Measurements from ENCODE around the gene ATF1. TPM values are rescaled to one million over a fixed set of nuclear protein-coding genes. Genes with fewer than 3 reads are reported as not detected.
"Not testable (repeated sequence)": the region's sequence is repeated elsewhere in the genome, so short reads cannot be mapped to it uniquely, and the experiment has no call there.

ATF1 gene
- total RNA-seq, 2 donors from 2014 or later: 66.6 to 82.3 TPM

DNA sequence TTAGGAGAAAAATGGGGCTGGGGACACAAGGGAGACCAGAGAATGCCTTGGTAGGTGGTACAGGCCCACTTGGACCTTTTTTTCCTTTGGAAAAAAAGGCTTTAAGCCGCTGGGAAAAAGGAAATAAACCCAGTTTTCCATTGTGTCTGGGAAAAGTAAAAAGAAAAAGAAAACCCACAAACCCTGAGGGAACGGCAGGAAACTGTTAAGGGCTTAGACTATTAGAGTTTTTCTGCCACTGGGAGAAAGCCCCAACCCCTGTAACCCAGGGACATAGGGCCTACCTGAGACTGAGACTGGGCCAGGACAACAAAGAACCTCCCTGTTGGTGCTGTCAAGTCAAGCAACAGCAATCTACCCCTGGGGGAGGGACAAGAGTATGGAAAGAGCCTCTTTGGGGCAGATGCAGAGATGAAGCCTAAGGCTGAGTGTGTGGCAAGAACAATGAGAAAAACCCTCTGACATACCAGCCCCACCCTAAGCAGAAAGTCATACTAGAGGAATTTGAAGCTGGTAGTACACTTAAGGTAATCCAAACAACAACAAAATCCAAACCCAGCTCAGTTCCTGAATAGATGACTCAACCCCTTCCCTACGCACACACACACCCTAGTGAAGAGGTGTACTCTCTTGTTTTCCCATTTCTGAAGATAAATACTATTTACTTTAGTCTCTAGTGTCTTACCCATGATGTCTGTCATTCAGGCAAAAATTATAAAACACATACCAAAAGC is 22.8 kb downstream of the ATF1 start:
- Mint-ChIP-seq H3K4me1 (ENCODE audit: low read depth) (peaks cover 22% of the 10 kb centered on the region), H3K4me3 (no peak overlapping the region), H3K9me3 (no peaks in the 10 kb centered on the region), H3K36me3 (ENCODE audit: insufficient read depth in 2 of 2) (peaks cover 7 to 16% of the 10 kb centered on the region in 2 donors), H3K27ac (peak overlapping the region; percentile 57), H3K27me3 (ENCODE audit: low read depth) (no peaks in the 10 kb centered on the region)
- DNase-seq (no peak), ATAC-seq (replicated peaks in 1 of 2) (no peak)

DNA sequence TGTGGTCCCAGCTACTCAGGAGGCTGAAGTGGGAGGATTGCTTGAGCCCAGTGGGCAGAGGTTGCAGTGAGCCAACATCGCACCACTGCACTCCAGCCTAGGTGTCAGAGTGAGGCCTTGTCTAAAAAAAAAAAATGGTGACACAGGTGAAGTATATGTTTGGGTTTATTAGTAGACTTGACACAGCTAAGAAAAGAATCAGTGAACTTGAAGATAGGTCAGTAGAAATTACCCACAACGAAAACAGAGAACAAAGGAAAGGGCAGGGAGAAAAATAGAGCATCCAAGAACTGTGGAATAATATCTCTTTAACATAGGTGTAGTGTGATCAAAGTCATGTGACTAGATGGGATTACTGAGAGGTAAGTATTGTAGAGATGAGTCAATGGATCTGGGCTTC is 23.7 kb downstream of the ATF1 start:
- peaks cover 5 to 12% of the 10 kb centered on the region in 2 donors for H3K36me3 Mint-ChIP-seq (ENCODE audit: insufficient read depth in 2 of 2)
- no peak for ATAC-seq (replicated peaks in 1 of 2)
- peaks cover 22% of the 10 kb centered on the region for H3K4me1 Mint-ChIP-seq (ENCODE audit: low read depth)
- H3K4me3 Mint-ChIP-seq: no peak overlapping the region
- H3K27me3 Mint-ChIP-seq (ENCODE audit: low read depth): no peaks in the 10 kb centered on the region
- no peak overlapping the region for H3K27ac Mint-ChIP-seq
- H3K9me3 Mint-ChIP-seq: no peaks in the 10 kb centered on the region
- no peak for DNase-seq

DNA sequence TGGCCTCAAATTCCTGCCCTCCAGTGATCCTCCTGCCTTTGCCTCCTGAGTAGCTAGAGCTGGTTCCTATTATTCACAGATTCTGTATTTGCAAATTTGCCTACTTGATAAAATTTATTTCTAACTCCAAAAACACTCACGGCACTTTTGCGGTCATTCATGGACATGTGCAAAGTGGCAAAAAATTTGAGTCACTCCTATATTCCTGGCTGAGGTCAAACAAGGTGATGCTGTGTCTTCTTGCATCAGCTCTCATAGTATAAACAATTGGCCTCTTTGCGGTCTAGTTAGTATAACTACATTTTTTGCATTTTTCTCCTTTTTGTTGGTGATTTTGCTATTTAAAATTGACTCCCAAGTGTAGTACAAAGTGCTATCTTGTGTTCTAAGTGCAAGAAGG is 24.7 kb downstream of the ATF1 start:
- H3K9me3 Mint-ChIP-seq: no peaks in the 10 kb centered on the region

DNA sequence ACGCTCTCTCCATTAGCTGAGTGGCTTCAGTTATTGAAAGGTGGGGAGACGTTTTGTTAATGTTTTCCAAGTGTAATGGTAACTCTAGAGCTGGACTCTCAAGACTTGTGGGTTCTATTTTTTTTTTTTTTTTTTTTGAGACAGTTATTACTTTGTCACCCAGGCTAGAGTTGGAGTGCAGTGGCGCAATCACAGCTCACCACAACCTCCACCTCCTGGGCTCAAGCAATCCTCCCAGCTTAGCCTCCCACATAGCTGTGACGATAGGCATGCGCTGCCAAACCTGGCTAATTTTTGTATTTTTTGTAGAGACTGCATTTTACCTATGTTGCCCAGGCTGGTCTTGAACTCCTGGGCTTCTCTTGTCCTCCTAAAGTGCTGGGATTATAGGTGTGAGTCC is 26.2 kb downstream of the ATF1 start:
- Mint-ChIP-seq H3K9me3 (no peaks in the 10 kb centered on the region), H3K4me3 (no peak overlapping the region), H3K4me1 (ENCODE audit: low read depth) (peaks cover 11% of the 10 kb centered on the region), H3K27me3 (ENCODE audit: low read depth) (no peaks in the 10 kb centered on the region), H3K27ac (no peak overlapping the region), H3K36me3 (ENCODE audit: insufficient read depth in 2 of 2) (peaks cover 4 to 11% of the 10 kb centered on the region in 2 donors)
- ATAC-seq (replicated peaks in 1 of 2): no peak
- no peak for DNase-seq

More for the DNA sequence above, 24.7 kb downstream of the ATF1 start:
- DNase-seq: no peak
- Mint-ChIP-seq H3K36me3 (ENCODE audit: insufficient read depth in 2 of 2) (peaks cover 5 to 11% of the 10 kb centered on the region in 2 donors), H3K4me1 (ENCODE audit: low read depth) (peaks cover 22% of the 10 kb centered on the region), H3K27me3 (ENCODE audit: low read depth) (no peaks in the 10 kb centered on the region), H3K4me3 (no peak overlapping the region), H3K27ac (no peak overlapping the region)
- ATAC-seq (replicated peaks in 1 of 2): no peak

DNA sequence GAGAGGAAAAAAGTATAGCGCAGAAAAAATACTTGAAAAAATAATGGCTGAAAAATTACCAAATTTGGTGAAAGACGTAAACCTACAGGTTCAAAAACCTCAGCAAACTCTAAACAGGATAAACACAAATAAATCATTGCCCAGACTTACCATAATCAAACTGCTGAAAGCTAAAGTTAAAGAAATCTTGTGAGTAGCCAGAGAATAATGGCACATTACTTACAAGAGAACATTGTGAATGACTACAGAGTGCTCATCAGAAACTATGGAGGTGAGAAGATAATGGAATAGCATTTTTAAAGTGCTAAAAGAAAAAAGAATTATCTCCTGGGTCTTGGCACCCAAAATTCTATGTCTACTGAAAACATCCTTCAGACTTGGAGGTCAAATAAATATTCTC is 36.0 kb downstream of the ATF1 start:
- no peaks in the 10 kb centered on the region for H3K27me3 Mint-ChIP-seq (ENCODE audit: low read depth)
- no peak overlapping the region for H3K27ac Mint-ChIP-seq

DNA sequence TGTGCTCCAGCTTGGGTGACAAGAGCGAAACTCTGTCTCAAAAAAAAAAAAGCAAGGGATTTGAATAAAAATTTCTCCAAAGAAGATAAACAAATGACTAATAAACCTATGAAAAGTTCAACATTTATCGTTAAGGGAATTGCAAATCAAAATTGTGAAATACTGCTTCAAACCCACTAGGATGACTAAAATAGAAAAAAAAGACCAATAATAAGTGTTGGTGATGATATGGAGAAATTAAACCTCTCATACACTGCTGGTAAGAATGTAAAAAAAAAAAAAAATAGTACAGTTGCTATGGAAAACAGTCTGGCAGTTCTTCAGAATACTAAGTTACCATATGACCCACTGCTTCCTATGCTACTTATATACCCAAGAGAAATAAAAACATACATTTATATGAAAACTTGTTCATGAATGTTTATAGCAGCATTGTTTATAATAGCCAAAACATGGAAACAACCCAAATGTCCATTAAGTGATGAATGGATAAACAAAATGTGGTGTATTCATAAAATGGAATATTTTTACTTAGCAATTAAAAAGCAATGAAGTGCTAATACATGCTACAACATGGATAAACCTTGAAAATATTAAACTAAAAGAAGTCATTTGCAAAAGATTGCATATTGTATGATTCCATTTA is 39.5 kb downstream of the ATF1 start:
- Mint-ChIP-seq H3K36me3 (ENCODE audit: insufficient read depth in 2 of 2) (peaks cover 8 to 33% of the 10 kb centered on the region in 2 donors), H3K4me1 (ENCODE audit: low read depth) (no peaks in the 10 kb centered on the region), H3K27ac (peak overlapping the region; percentile 8), H3K4me3 (no peak overlapping the region), H3K27me3 (ENCODE audit: low read depth) (no peaks in the 10 kb centered on the region), H3K9me3 (no peaks in the 10 kb centered on the region)
- ATAC-seq (replicated peaks in 1 of 2) (no peak), DNase-seq (no peak)

More for the DNA sequence above, 36.0 kb downstream of the ATF1 start:
- Mint-ChIP-seq H3K4me1 (ENCODE audit: low read depth) (no peaks in the 10 kb centered on the region), H3K9me3 (no peaks in the 10 kb centered on the region), H3K4me3 (no peak overlapping the region), H3K36me3 (ENCODE audit: insufficient read depth in 2 of 2) (peaks cover 13 to 43% of the 10 kb centered on the region in 2 donors)
- DNase-seq: no peak
- ATAC-seq (replicated peaks in 1 of 2): no peak

DNA sequence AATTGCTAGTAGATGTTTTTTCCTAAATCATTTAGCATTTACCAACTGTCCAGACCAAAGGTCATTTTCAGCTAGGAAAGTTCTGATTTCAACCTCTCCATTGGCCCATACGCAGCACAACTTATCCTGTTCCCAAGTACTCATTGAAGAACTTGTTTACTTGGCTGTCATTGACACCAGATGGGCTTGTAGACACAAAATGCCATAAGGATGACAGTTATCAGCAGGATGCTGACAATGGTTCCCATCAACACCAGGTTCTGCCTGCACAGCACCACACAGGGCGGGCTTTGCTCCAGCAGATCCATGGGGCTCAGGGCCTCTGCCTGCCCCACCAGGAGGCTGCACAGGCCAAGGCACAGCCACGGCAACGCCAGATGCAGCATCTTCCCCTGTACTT is 42.3 kb downstream of the ATF1 start:
- no peaks in the 10 kb centered on the region for H3K9me3 Mint-ChIP-seq
- DNase-seq: no peak
- H3K27me3 Mint-ChIP-seq (ENCODE audit: low read depth): no peaks in the 10 kb centered on the region
- no peaks in the 10 kb centered on the region for H3K4me1 Mint-ChIP-seq (ENCODE audit: low read depth)
- ATAC-seq (replicated peaks in 1 of 2): no peak
- no peak overlapping the region for H3K27ac Mint-ChIP-seq
- H3K36me3 Mint-ChIP-seq (ENCODE audit: insufficient read depth in 2 of 2): peaks cover 6 to 11% of the 10 kb centered on the region in 2 donors
- no peak overlapping the region for H3K4me3 Mint-ChIP-seq

DNA sequence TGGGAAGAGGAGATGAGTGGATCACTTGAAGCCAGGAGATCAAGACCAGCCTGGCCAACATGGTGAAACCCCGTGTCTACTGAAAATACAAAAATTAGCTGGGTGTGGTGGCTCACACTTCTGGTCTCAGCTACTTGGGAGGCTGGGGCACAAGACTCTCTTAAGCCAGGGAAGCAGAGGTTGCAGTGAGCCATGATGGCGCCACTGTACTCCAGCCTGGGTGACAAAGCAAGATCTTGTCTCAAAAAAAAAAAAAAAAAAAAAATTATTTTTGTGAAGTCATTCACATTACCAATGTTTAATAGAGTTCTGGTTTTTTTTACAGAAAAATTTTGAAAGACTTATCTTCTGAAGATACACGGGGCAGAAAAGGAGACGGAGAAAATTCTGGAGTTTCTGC is 45.2 kb downstream of the ATF1 start:
- not testable (repeated sequence) for H3K9me3 Mint-ChIP-seq; H3K27me3 Mint-ChIP-seq (ENCODE audit: low read depth); H3K27ac Mint-ChIP-seq; H3K4me1 Mint-ChIP-seq (ENCODE audit: low read depth); DNase-seq; ATAC-seq (replicated peaks in 1 of 2); H3K4me3 Mint-ChIP-seq
- H3K36me3 Mint-ChIP-seq (ENCODE audit: insufficient read depth in 2 of 2): peaks cover 8 to 13% of the 10 kb centered on the region in 2 donors

DNA sequence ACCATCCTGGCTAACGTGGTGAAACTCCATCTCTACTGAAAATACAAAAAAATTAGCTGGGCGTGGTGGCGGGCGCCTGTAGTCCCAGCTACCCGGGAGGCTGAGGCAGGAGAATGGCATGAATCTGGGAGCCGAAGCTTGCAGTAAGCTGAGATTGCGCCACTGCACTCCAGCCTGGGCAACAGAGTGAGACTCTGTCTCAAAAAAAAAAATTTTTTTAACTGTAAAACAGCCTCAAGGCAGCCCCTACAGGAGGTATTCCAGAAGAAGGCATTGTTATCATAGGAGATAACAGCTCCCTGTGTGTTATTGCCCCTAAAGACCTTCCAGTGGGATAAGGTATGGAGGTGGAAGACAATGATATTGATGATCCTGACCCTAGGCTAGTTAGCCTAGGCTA is 51.0 kb downstream of the ATF1 start:
- H3K27ac Mint-ChIP-seq; H3K4me3 Mint-ChIP-seq; H3K4me1 Mint-ChIP-seq (ENCODE audit: low read depth); H3K9me3 Mint-ChIP-seq; H3K27me3 Mint-ChIP-seq (ENCODE audit: low read depth); DNase-seq; ATAC-seq (replicated peaks in 1 of 2): not testable (repeated sequence)
- H3K36me3 Mint-ChIP-seq (ENCODE audit: insufficient read depth in 2 of 2): peaks cover 14 to 25% of the 10 kb centered on the region in 2 donors

DNA sequence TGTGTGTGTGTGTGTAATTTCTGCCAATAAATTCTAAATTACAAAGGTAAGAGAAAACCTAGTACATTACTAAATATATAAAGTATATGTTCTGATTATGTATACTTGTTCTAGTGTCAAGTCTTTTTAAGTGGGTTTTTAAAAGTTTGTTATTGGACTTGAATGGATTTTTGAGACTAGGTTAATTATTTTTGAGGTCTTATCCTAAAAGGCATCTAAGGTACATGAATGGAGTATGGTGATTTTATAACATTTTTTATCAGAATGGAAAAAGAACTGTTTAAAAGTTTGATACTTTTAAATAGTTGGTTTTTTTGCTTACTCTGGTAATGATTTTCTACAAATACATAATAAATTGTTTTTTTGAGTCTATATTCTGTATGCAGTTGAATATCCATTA is 56.3 kb downstream of the ATF1 start:
- Mint-ChIP-seq H3K27ac (no peak overlapping the region), H3K4me1 (ENCODE audit: low read depth) (peaks cover 5% of the 10 kb centered on the region), H3K4me3 (no peak overlapping the region), H3K27me3 (ENCODE audit: low read depth) (no peaks in the 10 kb centered on the region), H3K36me3 (ENCODE audit: insufficient read depth in 2 of 2) (peaks cover 6 to 13% of the 10 kb centered on the region in 2 donors), H3K9me3 (no peaks in the 10 kb centered on the region)
- ATAC-seq (replicated peaks in 1 of 2) (no peak), DNase-seq (no peak)

DNA sequence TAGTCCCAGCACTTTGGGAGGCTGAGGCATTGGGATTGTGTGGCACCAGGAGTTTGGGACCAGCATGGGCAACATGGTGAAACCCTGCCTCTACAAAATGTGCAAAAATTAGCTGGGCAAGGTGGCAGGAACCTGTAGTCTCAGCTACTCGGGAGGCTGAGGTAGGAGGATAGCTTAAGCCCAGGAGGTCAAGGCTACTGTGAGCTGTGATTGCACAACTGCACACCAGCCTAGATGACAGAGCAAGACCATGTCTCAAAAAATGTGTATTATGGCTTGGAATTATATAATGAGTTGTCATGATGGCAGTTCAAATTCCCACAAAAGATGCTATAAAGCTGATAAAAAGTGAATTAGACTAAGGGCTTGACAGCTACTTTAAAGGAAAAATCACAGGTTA is 58.2 kb downstream of the ATF1 start:
- no peak overlapping the region for H3K27ac Mint-ChIP-seq
- no peak for DNase-seq
- H3K9me3 Mint-ChIP-seq: no peaks in the 10 kb centered on the region
- peaks cover 0 to 4% of the 10 kb centered on the region in 2 donors for H3K36me3 Mint-ChIP-seq (ENCODE audit: insufficient read depth in 2 of 2)
- peaks cover 9% of the 10 kb centered on the region for H3K4me1 Mint-ChIP-seq (ENCODE audit: low read depth)
- H3K27me3 Mint-ChIP-seq (ENCODE audit: low read depth): no peaks in the 10 kb centered on the region
- no peak overlapping the region for H3K4me3 Mint-ChIP-seq
- ATAC-seq (replicated peaks in 1 of 2): no peak

DNA sequence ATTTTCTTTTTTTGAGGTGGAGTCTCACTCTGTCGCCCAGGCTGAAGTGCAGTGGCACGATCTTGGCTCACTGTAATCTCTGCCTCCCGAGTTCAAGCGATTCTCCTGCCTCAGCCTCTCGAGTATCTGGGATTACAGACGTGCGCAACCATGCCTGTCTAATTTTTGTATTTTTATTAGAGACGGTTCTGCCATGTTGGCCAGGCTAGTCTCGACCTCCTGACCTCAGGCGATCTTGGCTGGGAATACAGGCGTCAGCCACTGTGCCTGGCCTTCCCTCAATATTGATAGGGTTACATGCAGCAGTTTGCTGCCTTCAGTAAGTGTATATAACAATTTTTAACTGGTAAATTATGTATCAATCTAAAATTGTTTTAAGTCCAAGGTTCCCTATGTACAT is 59.8 kb downstream of the ATF1 start:
- not testable (repeated sequence) for H3K4me1 Mint-ChIP-seq (ENCODE audit: low read depth); H3K36me3 Mint-ChIP-seq (ENCODE audit: insufficient read depth in 2 of 2); H3K9me3 Mint-ChIP-seq; H3K4me3 Mint-ChIP-seq; H3K27ac Mint-ChIP-seq; H3K27me3 Mint-ChIP-seq (ENCODE audit: low read depth); ATAC-seq (replicated peaks in 1 of 2); DNase-seq

DNA sequence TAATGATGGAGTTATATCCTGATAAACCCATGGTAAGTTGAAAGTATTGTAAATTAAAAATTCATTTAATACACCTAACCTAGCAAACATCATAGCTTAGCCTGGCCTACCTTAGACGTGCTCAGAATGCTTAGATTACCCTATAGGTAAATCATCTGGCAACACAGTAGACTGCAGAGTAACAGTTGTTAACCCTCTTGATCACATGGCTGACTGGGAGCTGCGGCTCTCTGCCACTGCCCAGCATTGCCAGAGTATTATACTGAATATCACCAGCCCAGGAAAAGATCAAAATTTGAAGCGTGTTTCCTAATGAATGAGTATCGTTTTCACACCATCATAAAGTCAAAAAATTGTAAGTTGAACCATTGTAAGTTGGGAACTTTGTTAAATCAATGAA is 61.0 kb downstream of the ATF1 start:
- H3K4me3 Mint-ChIP-seq: no peak overlapping the region
- H3K36me3 Mint-ChIP-seq (ENCODE audit: insufficient read depth in 2 of 2): no peaks in the 10 kb centered on the region
- H3K9me3 Mint-ChIP-seq: no peaks in the 10 kb centered on the region
- DNase-seq (no peak), ATAC-seq (replicated peaks in 1 of 2) (peak; percentile 36 to 49)
- peak overlapping the region; percentile 54 for H3K27ac Mint-ChIP-seq
- H3K4me1 Mint-ChIP-seq (ENCODE audit: low read depth): peaks cover 9% of the 10 kb centered on the region
- H3K27me3 Mint-ChIP-seq (ENCODE audit: low read depth): no peaks in the 10 kb centered on the region
